OCI-LY7 (cell line): ENCODE data around the gene MMP20. TPM values are rescaled to one million over a fixed set of nuclear protein-coding genes. Genes with fewer than 3 reads are reported as not detected.

ENCODE experiments used
- BruUV-seq: library from RNA; stranded (reverse); fragments of 400-500 nt; replicated peaks from 2 replicates; lab custom pipeline; 2021; lab: Mats Ljungman, UMichigan
- CTCF ChIA-PET: fragments of 300-600 bp; sonication (Branson Sonifier 250); formaldehyde crosslinking; loops from one replicate; lab custom pipeline; 2022; ENCODE audit warnings: antibody characterized with exemption; ENCODE audit not compliant: unreplicated experiment; lab: Charles Lee
- POLR2A ChIA-PET: fragments of 300-600 bp; sonication (Branson Sonifier 250); formaldehyde crosslinking; loops from one replicate; lab custom pipeline; 2022; ENCODE audit warnings: antibody characterized with exemption; lab: Charles Lee
- DNase-seq: peaks from one replicate; pipeline ENCODE4 v3.0.0-alpha.2; 2015; ENCODE audit warnings: low spot score
- H2AFZ ChIP-seq: fragments of 200-600 bp; sonication (generic), shearing (Covaris generic); 2 replicates; pipeline ENCODE4 v1.6.1; 2014; ENCODE audit warnings: mild to moderate bottlenecking, antibody characterized with exemption, low read length, moderate library complexity
- H3K27ac ChIP-seq: fragments of 200-600 bp; sonication (generic); 2 replicates; pipeline ENCODE4 v1.5.1; 2014; ENCODE audit warnings: mixed run types, low read depth, mild to moderate bottlenecking, moderate library complexity, low read length, inconsistent platforms; ENCODE audit not compliant: poor library complexity, severe bottlenecking
- H3K36me3 ChIP-seq: fragments of 200-600 bp; sonication (generic); 2 replicates; pipeline ENCODE4 v1.6.1; 2014; ENCODE audit warnings: mild to moderate bottlenecking, antibody characterized with exemption, low read length, moderate library complexity, mixed read lengths; ENCODE audit not compliant: insufficient read depth
- H3K4me1 ChIP-seq: fragments of 200-600 bp; sonication (generic); 2 replicates; pipeline ENCODE4 v1.5.1; 2014; ENCODE audit warnings: mild to moderate bottlenecking, low read length; ENCODE audit not compliant: insufficient read depth, poor library complexity, severe bottlenecking
- H3K4me2 ChIP-seq: fragments of 200-600 bp; sonication (generic); 2 replicates; pipeline ENCODE4 v1.6.1; 2014; ENCODE audit warnings: mild to moderate bottlenecking, low read length
- H3K4me3 ChIP-seq: fragments of 200-600 bp; sonication (generic); 2 replicates; pipeline ENCODE4 v1.5.1; 2014; ENCODE audit warnings: mild to moderate bottlenecking, low read depth, low read length; ENCODE audit not compliant: poor library complexity, severe bottlenecking
- H3K79me2 ChIP-seq: fragments of 200-600 bp; sonication (generic); 2 replicates; pipeline ENCODE4 v1.6.1; 2016; ENCODE audit warnings: low read depth, mild to moderate bottlenecking, low read length, moderate library complexity, mixed read lengths; ENCODE audit not compliant: insufficient read depth
- H3K9me2 ChIP-seq: fragments of 200-600 bp; sonication (generic); 2 replicates; pipeline ENCODE4 v1.6.1; 2016; ENCODE audit warnings: mild to moderate bottlenecking, low read length, mixed read lengths; ENCODE audit not compliant: insufficient read depth
- H3K9me3 ChIP-seq: fragments of 200-600 bp; sonication (generic); 2 replicates; pipeline ENCODE4 v1.6.1; 2014; ENCODE audit warnings: mild to moderate bottlenecking, mixed run types, low read length, mixed read lengths
- H4K20me1 ChIP-seq: fragments of 200-600 bp; sonication (generic); 2 replicates; pipeline ENCODE4 v1.6.1; 2014; ENCODE audit warnings: mild to moderate bottlenecking, antibody characterized with exemption, low read length, moderate library complexity, mixed read lengths; ENCODE audit not compliant: insufficient read depth
- CTCF ChIP-seq: fragments of 200-600 bp; sonication (generic); conservative IDR thresholded peaks from 2 replicates; pipeline ENCODE4 v1.5.1; 2014; ENCODE audit warnings: mild to moderate bottlenecking, antibody characterized with exemption, low read length, moderate library complexity, mixed read lengths
- EZH2phosphoT487 ChIP-seq: fragments of 200-600 bp; sonication (generic); IDR thresholded peaks from 2 replicates; pipeline ENCODE4 v1.6.1; 2018; ENCODE audit warnings: low read depth, borderline replicate concordance, mild to moderate bottlenecking, mixed run types, antibody characterized with exemption, low read length, moderate library complexity, mixed read lengths
- intact Hi-C: fragments of 100-400 bp; cut with micrococcal nuclease; formaldehyde crosslinking; loops from one replicate; pipeline ENCODE4 v1.10.0; 2022; ENCODE audit not compliant: unreplicated experiment
- total RNA-seq, 2 experiments: library from RNA; depleted of rRNA in 1 of 2; stranded (reverse); fragments of >200 nt in 1 of 2; shearing (Covaris generic) in 1 of 2; gene quantifications; 2 replicates each; pipeline ENCODE4 v1.2.3, GENCODE V29; 2014 to 2022

The MMP20 gene
- total RNA-seq, 2 experiments from 2014 or later = not detected

DNA sequence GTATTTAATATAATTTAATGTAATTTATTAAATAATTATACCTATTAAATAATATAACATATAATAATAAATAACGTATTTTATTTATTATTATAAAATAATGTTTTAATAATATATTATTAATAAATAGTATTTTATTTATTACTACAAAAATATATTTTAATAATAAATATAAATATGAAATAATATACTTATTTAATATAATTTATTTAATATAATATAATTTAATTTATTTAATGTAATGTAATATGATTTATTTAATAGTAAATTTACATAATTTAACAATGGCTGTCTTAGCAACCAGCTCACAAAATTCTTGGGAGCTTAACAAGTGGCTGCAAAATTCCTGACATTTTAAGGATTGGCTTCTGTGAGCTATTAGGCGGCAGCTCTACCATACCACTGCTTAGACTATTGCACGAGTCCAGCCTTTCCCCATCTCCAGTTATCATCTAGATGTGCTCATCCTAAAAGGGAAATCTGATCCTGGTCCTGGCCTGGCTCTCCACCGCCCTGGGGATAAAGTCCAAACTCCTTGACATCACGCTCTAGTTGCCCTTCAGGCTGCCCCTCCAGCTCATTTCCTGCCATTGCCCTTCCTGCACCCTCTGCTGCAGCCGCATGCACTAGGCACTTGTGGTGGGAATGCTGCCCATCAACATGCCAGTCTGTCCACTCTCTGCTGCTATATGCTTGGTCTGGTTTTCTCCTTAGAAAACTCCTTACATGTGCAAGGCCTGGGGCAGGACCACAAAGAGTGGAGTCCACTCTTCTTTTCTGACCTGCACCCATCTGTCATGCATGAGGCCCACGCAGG is 9.8 kb downstream of the MMP20 start:
- BruUV-seq = no TSS peak

GRCh38 chr11:102614485-102614884 is 10.6 kb downstream of the MMP20 start:
- peaks cover 21% of the 10 kb centered on the region for H3K4me1 ChIP-seq
- no peaks in the 10 kb centered on the region for H3K9me3 ChIP-seq
- ChIA-PET CTCF (interaction anchor here (0.9 to 2.6 kb wide), 5 partner anchors 90 to 297 kb away, joined by 3 to 29 read pairs (median 3); partner anchors contain the start of gene BIRC3), POLR2A (interaction anchor here (0.7 to 2.6 kb wide), 3 partner anchors 222 to 265 kb away, joined by 3 to 9 read pairs (median 9); no protein-coding TSS in a partner anchor)
- DNase-seq = peak; percentile 23
- BruUV-seq = no TSS peak
- no peak overlapping the region for H3K27ac ChIP-seq
- H3K36me3 ChIP-seq = no peaks in the 10 kb centered on the region
- no peak overlapping the region for H3K4me2 ChIP-seq
- no peak overlapping the region for H2AFZ ChIP-seq
- H4K20me1 ChIP-seq = no peaks in the 10 kb centered on the region
- no peaks in the 10 kb centered on the region for H3K79me2 ChIP-seq
- intact Hi-C loops = loop anchor here (5.0 kb wide), 3 partner anchors 102 to 247 kb away; no protein-coding TSS in a partner anchor
- H3K9me2 ChIP-seq = no peaks in the 10 kb centered on the region
- no peak overlapping the region for H3K4me3 ChIP-seq
- peak; percentile 68 for TF ChIP-seq CTCF
- TF ChIP-seq EZH2phosphoT487 = no peak

More for the DNA sequence above, 9.8 kb downstream of the MMP20 start:
- Histone ChIP-seq H3K79me2 (no peaks in the 10 kb centered on the region), H3K27ac (no peak overlapping the region), H3K36me3 (no peaks in the 10 kb centered on the region), H3K4me1 (peaks cover 18% of the 10 kb centered on the region), H3K4me3 (no peak overlapping the region), H4K20me1 (no peaks in the 10 kb centered on the region), H2AFZ (no peak overlapping the region), H3K9me2 (no peaks in the 10 kb centered on the region), H3K4me2 (no peak overlapping the region), H3K9me3 (no peaks in the 10 kb centered on the region)
- ChIA-PET POLR2A (interaction anchor here (1.8 kb wide), 1 partner anchor 274 kb away, joined by 4 read pairs; no protein-coding TSS in a partner anchor), CTCF (no interaction called here)
- no peak for TF ChIP-seq CTCF
- intact Hi-C loops = no loop called here
- no peak for DNase-seq
